H1 (cell line): ENCODE results near the gene SPINK4. TPM values are rescaled to one million over a fixed set of nuclear protein-coding genes. Genes with fewer than 3 reads are reported as not detected.

ENCODE experiments used
- CTCF ChIA-PET: fragments of 300-600 bp; sonication (Branson Sonifier 250); formaldehyde crosslinking; loops from one replicate; lab custom pipeline; 2021; ENCODE audit not compliant: partially characterized antibody; lab: Charles Lee
- POLR2A ChIA-PET: fragments of 300-600 bp; sonication (Branson Sonifier 250); formaldehyde crosslinking; loops from one replicate; lab custom pipeline; 2021; ENCODE audit warnings: inconsistent platforms; ENCODE audit not compliant: partially characterized antibody; lab: Charles Lee
- DNase-seq, 2 experiments: peaks; one replicate each; pipeline versions ENCODE4 v3.0.0 to v3.0.0-alpha.2; 2010 to 2022; ENCODE audit warnings: low spot score in 2 of 2, low read depth in 1 of 2, mixed read lengths in 1 of 2
- FAIRE-seq: peaks from 2 replicates; lab custom pipeline; 2011; peaks lifted over from hg19 to GRCh38; lab: Jason Lieb, UNC
- H2AFZ ChIP-seq: 2 replicates; pipeline ENCODE4 v1.8.1; 2012; ENCODE audit warnings: low read length, inconsistent platforms
- H2AK5ac ChIP-seq: 2 replicates; pipeline ENCODE4 v1.6.1; 2013; ENCODE audit warnings: low read depth, low read length
- H2BK120ac ChIP-seq: replicated peaks from 2 replicates; pipeline ENCODE3; 2013; ENCODE audit warnings: low read depth, low read length, inconsistent platforms
- H2BK12ac ChIP-seq: 2 replicates; pipeline ENCODE4 v1.6.1; 2013; ENCODE audit warnings: low read depth, low read length
- H2BK15ac ChIP-seq: 2 replicates; pipeline ENCODE4 v1.6.1; 2013; ENCODE audit warnings: low read length
- H2BK20ac ChIP-seq: 2 replicates; pipeline ENCODE4 v1.6.1; 2013; ENCODE audit warnings: low read length
- H2BK5ac ChIP-seq: 2 replicates; pipeline ENCODE4 v1.6.1; 2013; ENCODE audit warnings: low read depth, low read length
- H3K14ac ChIP-seq: 2 replicates; pipeline ENCODE4 v1.6.1; 2013; ENCODE audit warnings: inconsistent platforms; ENCODE audit not compliant: insufficient read length
- H3K18ac ChIP-seq: 2 replicates; pipeline ENCODE4 v1.6.1; 2013; ENCODE audit warnings: low read length; ENCODE audit errors: extremely low read depth
- H3K23ac ChIP-seq: 2 replicates; pipeline ENCODE4 v1.6.1; 2013; ENCODE audit warnings: inconsistent platforms; ENCODE audit not compliant: insufficient read length
- H3K23me2 ChIP-seq: 2 replicates; pipeline ENCODE4 v1.6.1; 2013; ENCODE audit warnings: low read depth, low read length
- H3K27ac ChIP-seq: 2 replicates; pipeline ENCODE4 v1.6.1; 2011; ENCODE audit warnings: low read depth, low read length, inconsistent platforms
- H3K27me3 ChIP-seq, 4 experiments: replicated peaks in 1 of 4; 1 replicate in 1 of 4; 2 replicates in 3 of 4; pipeline versions ENCODE4 v1.6.1 to v1.8.1; 2011 to 2013; ENCODE audit warnings: low read length in 3 of 4, mild to moderate bottlenecking in 3 of 4, inconsistent platforms in 2 of 4, mixed read lengths in 2 of 4, moderate library complexity in 1 of 4; ENCODE audit not compliant: control insufficient read depth in 3 of 4, insufficient read depth in 3 of 4; ENCODE audit errors: extremely low read depth in 1 of 4
- H3K36me3 ChIP-seq, 4 experiments: 2 replicates each; pipeline versions ENCODE4 v1.6.1 to v1.8.1; 2011 to 2013; ENCODE audit warnings: mild to moderate bottlenecking in 4 of 4, low read length in 3 of 4, moderate library complexity in 2 of 4, control low read depth in 1 of 4, inconsistent platforms in 1 of 4; ENCODE audit not compliant: insufficient read depth in 4 of 4, control insufficient read depth in 2 of 4
- H3K4ac ChIP-seq: replicated peaks from 2 replicates; pipeline ENCODE3; 2013; ENCODE audit warnings: low read length, low read depth, mixed read lengths, inconsistent platforms; ENCODE audit not compliant: insufficient read length
- H3K4me1 ChIP-seq, 4 experiments: replicated peaks in 1 of 4; 1 replicate in 1 of 4; 2 replicates in 3 of 4; pipeline versions ENCODE4 v1.6.1 to v1.8.1; 2011 to 2013; ENCODE audit warnings: low read length in 3 of 4, inconsistent platforms in 2 of 4, mixed read lengths in 1 of 4; ENCODE audit not compliant: insufficient read depth in 4 of 4, control insufficient read depth in 3 of 4
- H3K4me2 ChIP-seq, 2 experiments: 2 replicates each; pipeline versions ENCODE4 v1.6.1 to v1.8.1; 2011 to 2013; ENCODE audit warnings: low read depth in 2 of 2, low read length in 2 of 2, control low read depth in 1 of 2, inconsistent platforms in 1 of 2, mild to moderate bottlenecking in 1 of 2; ENCODE audit not compliant: insufficient read depth in 1 of 2
- H3K4me3 ChIP-seq, 4 experiments: fragments of 200-600, 300-600 bp in 1 of 4; sonication (generic), shearing (Covaris generic), sonication (Bioruptor Twin) in 1 of 4; 2 replicates each; pipeline versions ENCODE4 v1.5.1 to v1.8.1; 2011 to 2016; ENCODE audit warnings: low read length in 4 of 4, low read depth in 3 of 4, control low read depth in 2 of 4, inconsistent platforms in 2 of 4, mild to moderate bottlenecking in 2 of 4, mixed read lengths in 1 of 4, moderate library complexity in 1 of 4; ENCODE audit not compliant: insufficient read depth in 2 of 4; ENCODE audit errors: extremely low read depth in 1 of 4
- H3K56ac ChIP-seq: replicated peaks from 2 replicates; pipeline ENCODE3; 2013; ENCODE audit warnings: low read depth, mild to moderate bottlenecking, mixed read lengths, low read length, inconsistent platforms; ENCODE audit not compliant: insufficient read length
- H3K79me1 ChIP-seq: 2 replicates; pipeline ENCODE4 v1.6.1; 2013; ENCODE audit warnings: low read depth, low read length, control low read depth
- H3K79me2 ChIP-seq, 2 experiments: 2 replicates each; pipeline versions ENCODE4 v1.6.1 to v1.8.1; 2012 to 2013; ENCODE audit warnings: low read length in 2 of 2, mild to moderate bottlenecking in 2 of 2, inconsistent platforms in 1 of 2; ENCODE audit not compliant: insufficient read depth in 2 of 2, control insufficient read depth in 1 of 2
- H3K9ac ChIP-seq, 4 experiments: replicated peaks in 1 of 4; 1 replicate in 1 of 4; 2 replicates in 3 of 4; pipeline versions ENCODE4 v1.6.1 to v1.8.1; 2011 to 2013; ENCODE audit warnings: low read depth in 3 of 4, low read length in 3 of 4, control low read depth in 2 of 4, mild to moderate bottlenecking in 2 of 4, moderate library complexity in 2 of 4, inconsistent platforms in 1 of 4; ENCODE audit errors: extremely low read depth in 1 of 4
- H3K9me3 ChIP-seq, 2 experiments: 2 replicates each; pipeline versions ENCODE4 v1.6.1 to v1.8.1; 2012 to 2013; ENCODE audit warnings: mild to moderate bottlenecking in 2 of 2, moderate library complexity in 2 of 2, control low read depth in 1 of 2, inconsistent platforms in 1 of 2, low read depth in 1 of 2, low read length in 1 of 2, mixed read lengths in 1 of 2; ENCODE audit not compliant: insufficient read depth in 2 of 2
- H4K20me1 ChIP-seq, 2 experiments: replicated peaks in 1 of 2; 2 replicates each; pipeline versions ENCODE3 to v1.8.1; 2011 to 2013; ENCODE audit warnings: inconsistent platforms in 2 of 2, low read length in 2 of 2, mild to moderate bottlenecking in 1 of 2; ENCODE audit not compliant: insufficient read depth in 2 of 2, control insufficient read depth in 1 of 2
- H4K5ac ChIP-seq: 2 replicates; pipeline ENCODE4 v1.6.1; 2013; ENCODE audit warnings: low read length, low read depth, mixed read lengths, inconsistent platforms; ENCODE audit not compliant: insufficient read length
- H4K8ac ChIP-seq: 2 replicates; pipeline ENCODE4 v1.8.0; 2013; ENCODE audit warnings: mild to moderate bottlenecking, moderate library complexity, low read length, inconsistent platforms; ENCODE audit not compliant: insufficient read depth; ENCODE audit errors: extremely low read depth
- H4K91ac ChIP-seq: replicated peaks from 2 replicates; pipeline ENCODE3; 2013; ENCODE audit warnings: low read length, mixed read lengths, inconsistent platforms; ENCODE audit not compliant: insufficient read length
- MAX ChIP-seq: IDR thresholded peaks from 2 replicates; pipeline ENCODE4 v1.6.1; 2012; ENCODE audit warnings: inconsistent platforms
- SIN3A ChIP-seq, 2 experiments: IDR thresholded peaks in 1 of 2; conservative IDR thresholded peaks in 1 of 2; 2 replicates each; pipeline ENCODE4 v1.6.1; 2011 to 2012; ENCODE audit warnings: low read length in 2 of 2, improper control_type of control experiment in 1 of 2, low read depth in 1 of 2, mild to moderate bottlenecking in 1 of 2
- SIRT6 ChIP-seq: IDR thresholded peaks from one replicate; pipeline ENCODE4 v1.7.1; 2012; ENCODE audit warnings: low read length, inconsistent platforms
- WGBS, 2 experiments: shearing (Covaris generic) in 1 of 2; methylation state at CpG; one replicate each; pipeline versions ENCODE4 v1.1.6 to v1.1.7; 2013 to 2015; ENCODE audit warnings: low lambda C conversion rate in 2 of 2, mixed read lengths in 2 of 2, inconsistent platforms in 1 of 2, low coverage in 1 of 2, missing lambda C conversion rate in 1 of 2; ENCODE audit not compliant: insufficient replicate concordance in 2 of 2, insufficient coverage in 1 of 2, insufficient read length in 1 of 2; ENCODE audit errors: extremely low coverage in 1 of 2, missing lambda C conversion rate in 1 of 2; 5-methylcytosine and 5-hydroxymethylcytosine counted together
- polyA plus RNA-seq, 7 experiments: library from polyadenylated mRNA; depleted of rRNA in 3 of 7; stranded (reverse) in 5 of 7; unstranded in 2 of 7; fragments of >200 nt in 5 of 7; fragments of 200-250 nt in 2 of 7; gene quantifications; 1 replicate in 5 of 7; 2 replicates in 1 of 7; 4 replicates in 1 of 7; pipeline versions ENCODE4 v1.2.1 to v1.2.3, GENCODE V29; 2011 to 2013; ENCODE audit warnings: missing spikeins in 2 of 7, mixed read lengths in 2 of 7
- total RNA-seq: library from RNA; stranded (reverse); fragmentation: NEBNext Ultra II Directional; extraction: Animal tissue kit (Norgen Biotek cat#: 25700); gene quantifications from 2 replicates; pipeline ENCODE4 v1.2.1, GENCODE V29; 2021

The SPINK4 gene
- total and polyA plus RNA-seq, 2 of the 8 experiments (the other 6 are each of a cell fraction or from before 2014, with no cell fraction given), result not detected

- Histone ChIP-seq H4K5ac (peak overlapping the region; percentile 9), H2BK15ac (no peak overlapping the region), H2BK20ac (no peak overlapping the region), H3K9me3 (no peaks in the 10 kb centered on the region), H3K4me1 (peaks cover 0 to 2% (median 2%) of the 10 kb centered on the region in 4 experiments; a peak in 2 of 7 replicates), H2BK120ac (no peak overlapping the region), H2AFZ (peak overlapping the region; percentile 60), H3K27ac (peak overlapping the region; percentile 31), H2BK5ac (peak overlapping the region; percentile 67; the same call in 1 of the 2 replicates), H4K91ac (peak overlapping the region; percentile 36), H2BK12ac (peak overlapping the region; percentile 55; the same call in 1 of the 2 replicates), H4K20me1 (no peaks in the 10 kb centered on the region), H3K79me2 (peaks cover 10 to 31% of the 10 kb centered on the region in 2 experiments), H3K36me3 (peaks cover 20 to 46% (median 37%) of the 10 kb centered on the region in 4 experiments)
- no peak for FAIRE-seq
- POLR2A ChIA-PET, result interaction anchor here (0.8 to 3.8 kb wide), 10 partner anchors 9 to 238 kb away, joined by 3 to 29 read pairs (median 5); partner anchors contain the start of genes DNAJA1 and NFX1
- peak; percentile 58 for TF ChIP-seq MAX
- TF ChIP-seq SIN3A (conservative IDR thresholded peaks at IDR 0.05 in 1 of 2, IDR thresholded peaks at IDR 0.05 in 1 of 2; ENCODE audit: low read depth in 1 of 2, low read length in 2 of 2), result peak in 1 of 2 experiments; percentile 21; a peak in 1 of 4 replicates
- TF ChIP-seq SIRT6, result no peak
- TF ChIP-seq, all 59 proteins: peak for 2
- H3K79me1 ChIP-seq, result 0 out of 2 replicates have a peak, but pooled peaks cover 4% of the 10 kb centered on the region
- DNase-seq, result no peak
- peak overlapping the region; percentile 82 to 91 for H3K4me2 ChIP-seq
- H2AK5ac ChIP-seq, result peak overlapping the region; percentile 29; the same call in 1 of the 2 replicates
- H3K4me3 ChIP-seq, result peak overlapping the region; percentile 86 to 99 (median 96)
- H3K27me3 ChIP-seq, result no peaks in the 10 kb centered on the region
- H3K23ac ChIP-seq, result no peak overlapping the region
- 13% methylated on average over 25 of the region's 25 CpGs; no CpG with 5 or more reads in 1 of the 2 experiments for WGBS, 2 experiments
- H3K14ac ChIP-seq, result no peak overlapping the region
- H3K56ac ChIP-seq, result no peak overlapping the region
- peak overlapping the region; percentile 70 to 89 (median 86) for H3K9ac ChIP-seq
- H3K4ac ChIP-seq, result peak overlapping the region; percentile 66
- CTCF ChIA-PET, result interaction anchor here (0.7 to 1.4 kb wide), 3 partner anchors 15 to 37 kb away, joined by 3 to 4 read pairs (median 3); no protein-coding TSS in a partner anchor
- H3K18ac ChIP-seq, result peak overlapping the region; percentile 67
- peaks cover 13% of the 10 kb centered on the region for H3K23me2 ChIP-seq
- peak overlapping the region; percentile 93; the same call in 1 of the 2 replicates for H4K8ac ChIP-seq
Observed at GRCh38 chr9:33263131-33264002, 23.4 kb downstream of the SPINK4 start.
